ENCODE measurements around the gene DUOX2.
"Not testable (repeated sequence)": the region's sequence is repeated elsewhere in the genome, so short reads cannot be mapped to it uniquely, and the experiment has no call there.

Gene DUOX2

GRCh38 chr15:45097466-45097865 is 16.5 kb downstream of the DUOX2 start:
- no peak for DNase-seq

- no peak for DNase-seq
These were observed 18.3 kb downstream of the DUOX2 start for GRCh38 chr15:45095661-45096060.

GRCh38 chr15:45094358-45094730 is 19.6 kb downstream of the DUOX2 start:
- no peak for DNase-seq

- no peak for DNase-seq
These were observed 20.2 kb downstream of the DUOX2 start for GRCh38 chr15:45093622-45094357.

- DNase-seq, result no peak
These were observed 21.0 kb downstream of the DUOX2 start for GRCh38 chr15:45093013-45093412.

- DNase-seq, result no peak
These were observed 22.4 kb downstream of the DUOX2 start for GRCh38 chr15:45091576-45091975.

- no peak for DNase-seq
These were observed 22.8 kb downstream of the DUOX2 start for GRCh38 chr15:45091161-45091560.

GRCh38 chr15:45089712-45090373 is 24.1 kb downstream of the DUOX2 start:
- no peak for DNase-seq

GRCh38 chr15:45088801-45089711 is 24.9 kb downstream of the DUOX2 start:
- DNase-seq, result no peak

GRCh38 chr15:45087513-45087912 is 26.5 kb downstream of the DUOX2 start:
- DNase-seq, result no peak

- no peak for DNase-seq
These were observed 29.8 kb downstream of the DUOX2 start for GRCh38 chr15:45084163-45084562.

GRCh38 chr15:45083223-45083622 is 30.7 kb downstream of the DUOX2 start:
- DNase-seq, result no peak

GRCh38 chr15:45082412-45082811 is 31.6 kb downstream of the DUOX2 start:
- DNase-seq, result not testable (repeated sequence)

GRCh38 chr15:45080593-45080992 is 33.4 kb downstream of the DUOX2 start:
- not testable (repeated sequence) for DNase-seq

GRCh38 chr15:45079628-45080246 is 34.2 kb downstream of the DUOX2 start:
- not testable (repeated sequence) for DNase-seq

GRCh38 chr15:45079201-45079600 is 34.8 kb downstream of the DUOX2 start:
- not testable (repeated sequence) for DNase-seq

GRCh38 chr15:45077391-45077790 is 36.6 kb downstream of the DUOX2 start:
- DNase-seq, result not testable (repeated sequence)

GRCh38 chr15:45075440-45076320 is 38.3 kb downstream of the DUOX2 start:
- DNase-seq, result not testable (repeated sequence)

- DNase-seq, result not testable (repeated sequence)
These were observed 40.4 kb downstream of the DUOX2 start for GRCh38 chr15:45073602-45074001.

GRCh38 chr15:45069942-45070360 is 44.0 kb downstream of the DUOX2 start:
- not testable (repeated sequence) for DNase-seq

GRCh38 chr15:45064386-45064785 is 49.6 kb downstream of the DUOX2 start:
- no peak for DNase-seq

GRCh38 chr15:45062301-45062700 is 51.7 kb downstream of the DUOX2 start:
- DNase-seq, result not testable (repeated sequence)
